CMK (cell line): ENCODE data around the gene PCDH9.

Source experiments
- DNase-seq: peaks from one replicate; pipeline ENCODE4 v3.0.0-alpha.2; 2010; ENCODE audit warnings: low read depth

The PCDH9 gene

GRCh38 chr13:66528944-66529576 is 701.1 kb downstream of the PCDH9 start:
- DNase-seq, result no peak

GRCh38 chr13:66528180-66528579 is 702.0 kb downstream of the PCDH9 start:
- no peak for DNase-seq

GRCh38 chr13:66520511-66521355 is 709.4 kb downstream of the PCDH9 start:
- no peak for DNase-seq

- DNase-seq, result no peak
Measured at GRCh38 chr13:66519259-66519658, 710.9 kb downstream of the PCDH9 start.

GRCh38 chr13:66518068-66518467 is 712.1 kb downstream of the PCDH9 start:
- DNase-seq, result no peak

- no peak for DNase-seq
Measured at GRCh38 chr13:66513728-66514127, 716.4 kb downstream of the PCDH9 start.

GRCh38 chr13:66509175-66509574 is 721.0 kb downstream of the PCDH9 start:
- DNase-seq, result no peak

GRCh38 chr13:66508153-66508909 is 721.8 kb downstream of the PCDH9 start:
- no peak for DNase-seq

- DNase-seq, result no peak
Measured at GRCh38 chr13:66506979-66507378, 723.2 kb downstream of the PCDH9 start.

GRCh38 chr13:66506051-66506777 is 723.9 kb downstream of the PCDH9 start:
- no peak for DNase-seq

GRCh38 chr13:66503890-66504289 is 726.2 kb downstream of the PCDH9 start:
- DNase-seq, result no peak

- no peak for DNase-seq
Measured at GRCh38 chr13:66501181-66501580, 729.0 kb downstream of the PCDH9 start.

- no peak for DNase-seq
Measured at GRCh38 chr13:66492479-66492878, 737.7 kb downstream of the PCDH9 start.

GRCh38 chr13:66491251-66491650 is 738.9 kb downstream of the PCDH9 start:
- DNase-seq, result no peak

GRCh38 chr13:66489586-66489985 is 740.5 kb downstream of the PCDH9 start:
- no peak for DNase-seq

- DNase-seq, result no peak
Measured at GRCh38 chr13:66489172-66489571, 741.0 kb downstream of the PCDH9 start.

- DNase-seq, result no peak
Measured at GRCh38 chr13:66483712-66484111, 746.4 kb downstream of the PCDH9 start.

- DNase-seq, result no peak
Measured at GRCh38 chr13:66482836-66483235, 747.3 kb downstream of the PCDH9 start.

- no peak for DNase-seq
Measured at GRCh38 chr13:66477816-66478215, 752.3 kb downstream of the PCDH9 start.

- no peak for DNase-seq
Measured at GRCh38 chr13:66475061-66475460, 755.1 kb downstream of the PCDH9 start.

GRCh38 chr13:66469745-66470144 is 760.4 kb downstream of the PCDH9 start:
- no peak for DNase-seq

- DNase-seq, result no peak
Measured at GRCh38 chr13:66468656-66469055, 761.5 kb downstream of the PCDH9 start.
